EL (cell line): ENCODE measurements around the gene NIPSNAP3A.
A peak's percentile ranks its signal among the peaks of the same experiment; 100 is the strongest.

Experiments
- DNase-seq: peaks from one replicate; pipeline ENCODE4 v3.0.0-alpha.2; 2016

The NIPSNAP3A gene

GRCh38 chr9:104774831-104775573 lies 27.5 kb downstream of the NIPSNAP3A start:
- no peak for DNase-seq

DNA sequence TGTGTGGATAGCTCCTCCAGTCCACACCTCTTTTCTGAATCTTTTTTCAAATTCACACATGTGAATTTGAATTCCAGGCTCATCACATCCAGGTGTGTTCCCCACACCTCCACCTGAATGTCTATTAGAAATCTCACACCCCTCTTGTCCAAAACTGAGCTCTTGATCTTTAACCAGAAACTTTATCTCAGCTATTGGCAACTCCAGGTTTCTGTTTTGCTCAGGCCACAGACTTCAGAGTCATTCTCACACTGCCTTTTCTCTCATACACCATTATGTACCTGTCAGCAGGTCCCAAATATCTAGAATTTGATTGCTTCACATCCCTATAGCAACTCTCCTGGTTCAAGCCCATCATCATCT lies 28.1 kb downstream of the NIPSNAP3A start:
- DNase-seq: no peak

GRCh38 chr9:104775976-104776375 lies 28.5 kb downstream of the NIPSNAP3A start:
- DNase-seq: no peak

DNA sequence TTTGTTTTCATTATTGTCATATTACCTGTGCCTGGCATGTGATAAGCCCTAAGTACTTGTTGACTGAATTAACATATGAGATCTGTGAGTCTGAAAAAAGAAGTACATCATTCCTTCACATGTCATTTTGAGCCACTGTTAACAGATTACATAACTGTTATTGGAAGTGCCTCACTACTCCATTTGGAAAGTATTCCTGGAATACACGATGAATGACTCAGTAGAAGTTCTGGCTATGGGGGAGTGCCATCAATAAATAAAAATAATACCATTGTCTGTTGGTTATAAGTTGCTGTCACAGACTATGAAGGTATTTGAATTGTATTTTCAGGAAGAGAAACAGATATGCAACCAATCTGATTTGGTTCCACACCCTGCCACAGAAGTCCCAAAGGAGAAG lies 29.3 kb downstream of the NIPSNAP3A start:
- DNase-seq: peak; percentile 23

DNA sequence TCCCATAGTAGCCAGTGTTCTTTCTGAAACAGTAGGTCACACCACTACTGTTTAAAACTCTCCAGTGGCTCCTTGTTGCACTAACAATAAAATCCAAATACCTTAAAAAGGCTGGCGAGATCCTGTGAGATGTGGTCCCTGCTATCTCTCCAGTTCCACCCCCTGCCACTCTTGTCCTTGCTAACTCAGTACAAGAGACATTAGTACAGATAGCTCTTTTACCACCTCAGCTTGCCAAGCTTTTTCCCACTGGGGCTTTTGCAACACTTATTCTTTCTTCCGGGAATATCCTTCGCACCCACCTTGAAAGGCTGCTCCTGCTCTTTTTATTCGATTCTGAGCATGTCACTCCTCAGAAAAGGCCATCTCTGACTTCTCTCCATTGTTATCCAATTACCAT lies 31.3 kb downstream of the NIPSNAP3A start:
- no peak for DNase-seq

- no peak for DNase-seq
These were observed 31.9 kb downstream of the NIPSNAP3A start for GRCh38 chr9:104779334-104779733.

DNA sequence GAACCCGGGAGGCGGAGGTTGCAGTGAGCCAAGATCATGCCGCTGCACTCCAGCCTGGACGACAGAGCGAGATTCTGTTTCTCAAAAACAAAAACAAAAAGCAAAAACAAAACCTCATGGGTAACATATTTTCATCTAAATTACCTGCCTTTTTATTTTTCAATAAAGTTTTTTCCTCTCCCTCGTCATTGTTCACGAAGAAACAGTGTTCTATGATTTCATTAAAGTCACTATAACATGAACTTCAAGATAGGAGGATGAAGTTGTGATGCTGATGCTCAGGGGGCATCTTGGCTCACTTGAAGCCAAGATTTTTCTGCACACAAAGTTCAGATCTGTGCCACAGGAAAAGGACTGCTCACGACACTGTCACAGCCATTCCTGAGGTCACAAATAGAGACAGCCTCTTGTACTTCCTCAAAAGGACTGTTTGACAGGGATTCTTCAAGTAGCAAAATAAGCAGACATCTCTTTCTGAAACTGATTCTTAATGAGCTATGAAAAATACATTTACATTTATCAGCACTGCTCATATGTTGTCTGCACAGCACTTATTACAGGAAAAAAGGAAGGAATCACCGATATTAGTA lies 32.6 kb downstream of the NIPSNAP3A start:
- DNase-seq: no peak

DNA sequence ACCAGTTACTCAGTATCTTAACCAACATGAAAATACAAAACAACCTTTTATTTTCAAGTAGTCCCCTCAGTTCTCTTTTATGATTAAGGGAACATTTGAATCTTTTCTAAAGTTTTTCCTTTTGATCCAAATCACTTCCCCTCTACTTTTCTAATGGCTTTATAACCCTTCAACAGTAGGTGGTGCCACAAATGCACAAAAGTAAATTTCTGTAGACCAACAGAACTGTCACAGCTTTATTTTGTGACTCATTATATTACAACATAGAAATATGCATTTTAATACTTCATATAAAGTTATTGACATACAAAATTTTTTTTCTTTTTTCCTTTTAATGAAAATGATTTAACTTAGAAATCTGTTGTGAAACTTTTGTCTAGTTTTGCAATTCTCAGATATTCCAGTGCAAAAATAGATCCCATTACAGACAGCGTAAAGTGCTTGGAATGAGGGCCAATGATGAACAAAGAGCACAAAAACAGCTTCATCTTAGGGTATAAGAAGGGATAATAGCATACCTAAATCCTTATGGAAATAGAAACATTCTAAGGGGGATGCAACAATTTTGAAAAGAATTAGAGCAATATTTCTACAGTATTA lies 33.4 kb downstream of the NIPSNAP3A start:
- peak; percentile 54 for DNase-seq

- no peak for DNase-seq
These were observed 36.1 kb downstream of the NIPSNAP3A start for GRCh38 chr9:104783588-104783987.

DNA sequence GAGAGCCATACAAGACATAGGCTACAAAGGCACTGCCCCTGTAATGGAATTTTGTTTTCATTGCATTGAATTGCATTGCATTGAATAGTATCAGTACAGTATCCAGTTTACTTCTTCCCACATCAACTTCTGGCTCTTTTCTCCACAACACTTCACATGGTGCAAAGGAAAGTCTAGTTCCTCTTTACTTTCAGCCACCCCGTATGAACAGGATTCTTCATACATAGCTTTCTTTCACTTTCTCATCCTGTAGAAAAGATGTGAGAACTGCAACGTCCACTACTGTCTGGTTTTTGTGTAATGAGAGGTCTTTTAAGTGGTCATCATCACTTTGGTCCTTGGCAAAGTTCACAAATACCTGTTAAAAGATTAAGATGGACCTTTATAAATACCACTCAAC lies 36.6 kb downstream of the NIPSNAP3A start:
- DNase-seq: no peak

GRCh38 chr9:104786293-104786692 lies 38.8 kb downstream of the NIPSNAP3A start:
- DNase-seq: no peak

DNA sequence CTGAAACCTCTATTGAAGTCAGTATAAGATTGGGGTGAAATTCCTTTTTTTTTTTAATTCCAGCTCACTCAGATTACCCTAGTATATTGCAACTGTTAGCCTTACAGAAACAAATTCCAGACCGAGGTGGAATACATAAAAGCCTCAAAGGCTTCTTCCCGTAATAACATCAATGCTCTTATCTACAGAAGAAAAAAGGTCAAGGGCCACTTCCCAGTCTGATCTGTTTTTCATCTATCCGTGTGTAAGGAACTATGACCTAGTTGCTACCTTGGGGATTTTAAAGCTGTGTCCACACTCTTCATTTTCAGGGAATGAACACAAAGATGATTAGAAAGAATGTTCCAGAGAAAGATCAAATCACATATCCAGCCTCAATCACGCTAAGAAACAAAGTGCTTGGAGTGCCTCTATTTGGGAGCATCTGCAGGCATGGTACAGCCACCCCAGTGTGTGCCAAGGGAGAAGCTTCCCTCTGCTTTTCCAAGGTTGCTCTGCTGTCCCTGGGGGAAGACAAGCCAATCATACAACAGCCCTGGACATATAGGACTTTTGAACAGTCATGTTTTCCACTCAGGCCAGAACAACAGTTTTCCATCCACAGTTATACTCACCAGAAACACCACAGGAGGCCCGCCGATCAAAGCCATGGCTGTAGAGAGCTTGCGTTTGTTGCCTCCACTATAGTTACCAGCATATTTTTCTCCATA lies 40.0 kb downstream of the NIPSNAP3A start:
- no peak for DNase-seq

- no peak for DNase-seq
These were observed 40.8 kb downstream of the NIPSNAP3A start for GRCh38 chr9:104788251-104788650.

DNA sequence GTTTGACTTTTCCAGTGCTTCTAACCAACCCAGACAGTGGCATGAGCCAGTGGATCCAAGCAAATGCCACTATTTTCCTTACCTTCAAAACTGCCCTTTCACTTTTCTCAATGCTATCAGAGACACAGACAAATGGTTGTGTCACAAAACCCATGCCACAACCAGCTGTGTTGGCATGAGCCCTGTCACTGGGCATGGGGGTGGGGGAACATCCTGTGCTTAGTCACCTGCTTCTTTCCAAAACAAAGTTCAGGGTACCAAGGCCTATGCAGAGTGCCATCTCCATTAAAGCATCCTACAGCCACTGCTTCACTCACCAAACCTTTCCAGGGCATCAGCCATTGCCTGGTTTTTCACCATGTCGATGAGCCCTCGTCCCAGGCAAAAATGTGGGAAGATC lies 46.6 kb downstream of the NIPSNAP3A start:
- no peak for DNase-seq

DNA sequence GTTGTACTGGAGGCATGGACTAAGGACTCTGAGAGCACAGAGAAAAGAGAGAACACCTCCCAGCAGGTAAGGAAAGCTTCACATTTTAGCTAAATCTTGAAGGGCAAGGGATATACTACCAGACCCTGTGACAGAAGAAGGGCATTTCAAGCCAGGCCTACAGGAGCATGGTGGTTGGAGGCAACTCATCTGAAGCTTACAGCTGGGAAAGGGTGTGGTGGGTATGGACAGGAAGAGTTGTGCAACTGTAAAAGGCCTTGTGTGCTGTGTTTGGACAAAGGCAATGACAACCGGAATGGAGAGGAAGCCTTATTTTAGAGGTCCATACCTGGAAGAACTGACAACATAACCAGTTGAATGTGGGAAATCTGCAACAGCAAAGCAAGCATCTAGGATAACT lies 47.6 kb downstream of the NIPSNAP3A start:
- no peak for DNase-seq

DNA sequence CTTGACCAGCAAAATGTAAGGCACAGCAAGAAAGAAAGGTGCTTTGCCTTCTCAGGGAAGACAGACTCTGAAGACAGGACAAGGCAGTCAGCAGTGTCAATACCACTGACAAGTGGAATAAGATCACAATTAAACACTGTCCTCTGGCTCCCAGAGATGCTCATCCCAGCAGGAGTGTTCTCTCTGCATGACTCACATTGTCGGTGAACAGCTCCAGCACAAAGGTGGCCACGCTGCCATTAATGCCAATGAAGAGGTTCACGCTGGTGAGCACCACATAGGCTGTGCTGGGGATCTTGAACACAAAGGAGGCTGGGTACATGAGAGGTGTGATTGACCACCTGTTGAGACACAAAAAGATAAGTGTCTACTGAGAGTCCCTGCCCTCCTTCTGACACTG lies 48.4 kb downstream of the NIPSNAP3A start:
- DNase-seq: no peak

GRCh38 chr9:104798209-104798995 lies 50.9 kb downstream of the NIPSNAP3A start:
- DNase-seq: no peak

GRCh38 chr9:104800068-104800785 lies 52.7 kb downstream of the NIPSNAP3A start:
- no peak for DNase-seq

DNA sequence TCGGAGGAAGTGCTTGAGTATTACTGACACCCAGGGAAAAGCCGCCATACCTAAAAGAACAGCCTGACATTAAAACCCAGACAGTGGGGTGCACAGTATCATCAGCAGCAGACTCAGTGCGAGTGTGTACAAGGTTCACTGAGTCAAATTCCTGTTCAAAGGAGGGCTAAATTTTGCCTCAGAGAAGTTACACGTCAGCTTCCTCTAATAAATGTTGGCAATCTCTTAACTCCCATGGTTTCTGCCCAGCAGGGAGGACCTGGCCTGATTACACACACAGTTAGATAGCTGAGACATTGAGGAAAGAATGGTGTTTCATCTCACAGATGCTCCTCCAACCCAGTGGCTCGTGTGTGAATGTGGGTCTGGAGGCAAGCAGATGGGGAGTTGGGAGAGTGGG lies 54.6 kb downstream of the NIPSNAP3A start:
- DNase-seq: no peak

DNA sequence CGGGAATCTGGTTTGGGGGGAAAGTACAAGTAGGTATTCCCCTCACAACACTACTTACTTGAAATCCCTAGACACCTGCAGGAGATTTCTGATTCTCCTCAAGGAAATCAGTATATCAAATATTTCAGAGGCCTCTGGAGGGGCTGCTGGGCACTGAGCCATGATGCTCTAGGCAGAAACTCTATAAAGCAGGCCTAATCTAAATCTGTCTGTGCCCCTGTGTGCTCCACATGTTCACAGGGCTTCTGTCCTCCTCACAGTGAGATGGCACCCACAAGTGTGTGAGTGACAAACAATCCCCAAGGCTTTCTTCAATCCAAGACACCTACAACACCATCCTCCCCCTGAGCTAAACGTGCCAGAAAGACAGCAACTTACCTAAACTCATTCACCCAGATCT lies 55.4 kb downstream of the NIPSNAP3A start:
- no peak for DNase-seq

DNA sequence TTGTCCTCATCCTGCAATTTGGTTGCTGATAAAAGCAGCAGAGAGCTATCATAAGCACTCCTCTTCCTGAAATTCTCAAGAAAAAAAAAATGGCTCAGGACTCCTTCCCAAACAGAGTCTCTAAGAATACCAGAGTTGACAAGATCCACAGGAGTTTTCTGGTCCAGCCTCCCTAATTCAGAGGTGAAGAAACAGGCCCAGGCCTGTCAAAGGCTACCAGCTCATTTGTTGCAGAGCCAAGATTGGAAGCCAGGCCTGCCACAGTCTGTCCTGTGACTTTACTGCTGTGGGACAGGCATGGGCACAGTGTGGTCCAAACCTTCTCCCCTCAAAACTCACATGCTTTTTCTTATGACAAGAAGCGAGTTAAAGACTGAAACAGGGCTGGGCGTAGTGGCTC lies 58.0 kb downstream of the NIPSNAP3A start:
- DNase-seq: no peak

- peak; percentile 56 for DNase-seq
These were observed 60.6 kb downstream of the NIPSNAP3A start for GRCh38 chr9:104808035-104808614.
